Hippocampal formation (tissue), 2 donors: ENCODE measurements around the gene MAML3.

Experiments
- DNase-seq, 2 donors: peaks; one replicate each; lab custom pipeline; 2025; lab: John Stamatoyannopoulos, UW

MAML3 gene

GRCh38 chr4:140046016-140046415 lies 108.0 kb downstream of the MAML3 start:
- DNase-seq, result no peak

- DNase-seq, result no peak
Observed at GRCh38 chr4:140044337-140044902, 109.6 kb downstream of the MAML3 start.

GRCh38 chr4:140042634-140043033 lies 111.3 kb downstream of the MAML3 start:
- no peak for DNase-seq

- DNase-seq, result no peak
Observed at GRCh38 chr4:140038031-140038533, 115.9 kb downstream of the MAML3 start.

- DNase-seq, result no peak
Observed at GRCh38 chr4:140037353-140038030, 116.5 kb downstream of the MAML3 start.

GRCh38 chr4:140031706-140032105 lies 122.3 kb downstream of the MAML3 start:
- DNase-seq, result no peak

- no peak for DNase-seq
Observed at GRCh38 chr4:140031061-140031460, 122.9 kb downstream of the MAML3 start.

- no peak for DNase-seq
Observed at GRCh38 chr4:140028676-140029517, 125.1 kb downstream of the MAML3 start.

GRCh38 chr4:140028101-140028500 lies 125.9 kb downstream of the MAML3 start:
- no peak for DNase-seq

- no peak for DNase-seq
Observed at GRCh38 chr4:140027101-140027500, 126.9 kb downstream of the MAML3 start.

GRCh38 chr4:140025470-140025869 lies 128.5 kb downstream of the MAML3 start:
- DNase-seq, result no peak

- DNase-seq, result no peak
Observed at GRCh38 chr4:140020457-140021361, 133.3 kb downstream of the MAML3 start.

- DNase-seq, result no peak
Observed at GRCh38 chr4:140019619-140020347, 134.2 kb downstream of the MAML3 start.

GRCh38 chr4:140018931-140019618 lies 134.9 kb downstream of the MAML3 start:
- no peak for DNase-seq

- no peak for DNase-seq
Observed at GRCh38 chr4:140014284-140014683, 139.7 kb downstream of the MAML3 start.

- DNase-seq, result peak; percentile 37 to 41
Observed at GRCh38 chr4:140012688-140013486, 141.1 kb downstream of the MAML3 start.

- DNase-seq, result no peak
Observed at GRCh38 chr4:140005699-140006098, 148.3 kb downstream of the MAML3 start.

- no peak for DNase-seq
Observed at GRCh38 chr4:140004922-140005627, 148.9 kb downstream of the MAML3 start.

GRCh38 chr4:140004549-140004895 lies 149.5 kb downstream of the MAML3 start:
- peak; percentile 36 to 53 for DNase-seq
